HG02870 (cell line): Measurements from ENCODE around the gene SUPV3L1.

Experiments used
- ATAC-seq: cut with Tn5 transposase; IDR thresholded peaks from one replicate; pipeline ENCODE4 v1.9.1; 2021; ENCODE audit warnings: mild to moderate bottlenecking, moderate library complexity; ENCODE audit not compliant: unreplicated experiment

The SUPV3L1 gene

DNA sequence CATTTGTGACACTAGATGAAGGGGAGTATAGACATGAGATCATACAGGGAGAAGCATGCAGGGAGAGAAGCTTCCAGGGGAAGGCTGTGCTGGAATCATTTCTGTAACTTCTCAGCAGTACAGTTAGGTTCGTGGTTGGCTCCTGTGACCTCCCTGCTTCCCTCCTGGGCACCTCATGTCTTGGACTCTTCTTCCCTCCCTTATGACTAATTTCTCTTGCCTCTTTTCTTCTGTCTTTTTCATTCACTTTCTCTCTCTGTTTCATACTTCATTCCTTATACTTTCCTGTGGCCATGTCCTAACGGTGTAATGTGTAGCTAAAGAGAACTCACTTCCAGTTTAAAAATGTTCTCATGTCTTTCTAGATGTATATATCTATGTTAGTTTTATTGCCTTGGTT lies 21.0 kb downstream of the SUPV3L1 start:
- no peak for ATAC-seq

DNA sequence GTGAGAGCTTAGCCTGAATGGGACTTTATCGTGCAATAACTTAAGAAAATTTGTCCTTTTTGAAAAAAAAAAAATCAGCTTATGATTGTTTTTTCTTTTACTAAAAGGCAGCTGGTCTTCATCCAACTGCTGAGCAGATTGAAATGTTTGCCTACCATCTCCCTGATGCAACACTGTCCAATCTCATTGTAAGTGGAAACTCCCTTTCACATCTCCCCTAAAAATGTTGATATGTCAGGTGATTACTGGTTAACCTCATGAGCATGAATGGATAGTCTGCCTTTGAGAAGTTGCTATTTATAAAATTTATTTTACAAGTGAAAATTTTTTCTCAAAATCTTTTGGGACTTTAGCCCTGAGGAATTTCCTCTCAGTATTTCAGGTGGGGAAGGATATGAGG lies 22.3 kb downstream of the SUPV3L1 start:
- ATAC-seq: no peak

DNA sequence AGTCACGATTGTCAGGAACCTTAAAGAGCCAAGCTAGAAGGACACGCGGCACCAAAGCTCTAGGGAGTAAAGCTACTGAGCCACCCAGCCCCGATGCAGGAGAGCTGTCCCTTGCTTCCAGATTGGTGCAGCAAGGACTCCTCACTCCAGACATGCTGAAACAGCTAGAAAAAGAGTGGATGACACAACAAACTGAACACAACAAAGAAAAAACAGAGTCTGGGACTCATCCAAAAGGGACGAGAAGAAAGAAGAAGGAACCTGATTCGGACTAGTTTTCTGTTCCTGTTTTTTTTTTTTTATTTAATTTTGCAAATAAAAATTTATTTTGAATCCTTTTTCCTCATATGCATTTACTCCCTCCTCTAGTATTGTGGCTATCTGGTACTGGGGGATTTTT lies 28.7 kb downstream of the SUPV3L1 start:
- ATAC-seq: no peak

DNA sequence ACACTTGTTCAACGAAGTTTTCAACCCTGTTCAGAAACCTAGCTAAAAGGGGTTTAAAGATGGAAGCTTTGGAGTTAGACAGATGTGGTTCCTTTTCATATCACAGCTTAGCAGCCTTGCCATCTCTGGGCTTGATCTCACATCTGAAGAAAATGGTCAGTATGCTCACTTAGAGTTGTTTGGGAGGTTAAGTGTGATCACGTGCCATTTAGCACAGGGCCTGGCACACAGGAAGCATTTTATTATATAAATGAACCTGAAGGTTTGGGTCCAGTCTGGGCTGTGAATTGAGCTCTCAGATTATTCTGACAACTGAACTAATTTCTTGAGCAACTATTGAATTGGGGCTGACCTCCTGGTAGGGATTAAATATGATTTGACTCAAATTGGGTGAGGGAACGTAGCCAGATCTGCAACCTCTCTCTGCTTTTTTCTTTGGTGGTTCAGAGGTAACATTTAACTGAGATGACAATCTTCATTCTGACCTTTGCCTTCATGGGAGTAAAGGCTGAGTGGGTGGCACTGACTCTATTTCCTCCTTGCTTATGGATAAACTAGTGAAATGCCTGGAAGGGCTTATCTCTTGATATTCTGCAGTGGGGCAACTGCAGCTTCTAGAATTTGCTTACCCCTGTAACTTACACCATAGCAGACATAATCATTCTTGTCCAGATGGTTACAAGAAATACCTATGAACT lies 29.9 kb downstream of the SUPV3L1 start:
- no peak for ATAC-seq

DNA sequence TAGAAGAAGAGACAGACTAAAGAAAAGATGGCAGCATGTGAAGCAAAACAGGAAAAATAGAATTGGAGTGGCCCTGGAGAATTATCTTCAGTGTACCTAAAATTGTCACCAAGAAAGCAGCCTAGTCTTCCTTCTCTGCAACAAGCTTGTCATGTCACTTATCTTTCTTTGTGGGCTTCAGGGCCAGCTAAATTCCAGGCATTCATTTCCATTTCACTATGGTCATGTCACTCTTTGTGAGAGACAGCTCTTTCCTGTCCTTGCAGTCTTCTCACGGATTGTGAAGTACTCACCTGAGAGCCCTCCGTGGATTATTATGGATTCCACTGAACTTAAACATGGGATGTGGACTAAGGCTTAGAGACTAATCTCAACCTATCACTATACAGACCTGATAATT lies 31.1 kb downstream of the SUPV3L1 start:
- no peak for ATAC-seq

DNA sequence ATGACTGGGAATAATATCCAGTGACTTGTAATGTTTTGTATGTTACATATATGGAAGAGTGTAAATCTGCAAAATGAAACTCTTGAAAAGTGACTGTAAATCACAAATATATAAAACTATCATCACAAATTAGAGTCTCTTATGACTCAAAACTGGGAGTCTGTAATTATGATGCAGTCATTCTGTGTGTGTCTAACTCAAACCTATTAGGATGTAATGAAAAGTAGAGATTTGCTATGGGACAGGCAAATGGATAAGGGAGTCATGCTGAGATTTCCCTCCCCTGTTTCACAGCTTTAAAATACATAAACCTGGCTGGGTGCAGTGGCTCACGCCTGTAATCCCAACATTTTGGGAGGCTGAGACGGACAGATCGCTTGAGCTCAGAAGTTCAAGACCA lies 31.5 kb downstream of the SUPV3L1 start:
- ATAC-seq: no peak

DNA sequence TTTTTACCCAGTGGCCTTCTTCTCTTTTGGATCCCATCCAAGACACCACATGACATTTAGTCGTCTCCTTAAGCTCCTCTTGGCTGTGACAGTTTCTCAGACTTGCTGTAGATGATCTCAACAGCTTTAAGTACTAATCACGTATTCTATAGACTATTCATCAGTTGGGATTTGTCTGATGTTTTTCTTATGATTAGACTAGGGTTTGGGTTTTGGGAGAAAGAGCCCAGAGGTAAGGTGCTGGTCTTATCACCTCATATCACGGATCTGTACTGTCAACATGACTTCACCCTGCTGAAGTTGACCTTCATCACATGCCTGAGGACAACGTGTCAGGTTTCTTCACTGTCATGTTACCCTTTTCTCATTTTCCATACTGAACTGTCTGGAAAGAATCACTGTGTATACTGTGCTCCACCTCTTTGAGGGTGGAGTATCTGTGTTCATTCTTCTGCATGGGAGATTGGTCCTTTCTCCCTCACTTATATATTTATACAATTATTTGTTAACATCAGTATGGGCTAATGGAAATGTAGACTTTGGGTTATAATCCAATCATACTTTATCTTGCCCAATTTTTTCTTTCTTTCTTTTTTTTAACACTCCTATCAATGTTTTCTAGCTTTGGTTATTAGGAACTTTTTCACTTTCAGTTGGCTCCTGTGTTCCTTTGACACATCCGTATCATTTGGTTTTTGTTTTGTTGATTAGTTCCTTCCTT lies 33.7 kb downstream of the SUPV3L1 start:
- no peak for ATAC-seq

DNA sequence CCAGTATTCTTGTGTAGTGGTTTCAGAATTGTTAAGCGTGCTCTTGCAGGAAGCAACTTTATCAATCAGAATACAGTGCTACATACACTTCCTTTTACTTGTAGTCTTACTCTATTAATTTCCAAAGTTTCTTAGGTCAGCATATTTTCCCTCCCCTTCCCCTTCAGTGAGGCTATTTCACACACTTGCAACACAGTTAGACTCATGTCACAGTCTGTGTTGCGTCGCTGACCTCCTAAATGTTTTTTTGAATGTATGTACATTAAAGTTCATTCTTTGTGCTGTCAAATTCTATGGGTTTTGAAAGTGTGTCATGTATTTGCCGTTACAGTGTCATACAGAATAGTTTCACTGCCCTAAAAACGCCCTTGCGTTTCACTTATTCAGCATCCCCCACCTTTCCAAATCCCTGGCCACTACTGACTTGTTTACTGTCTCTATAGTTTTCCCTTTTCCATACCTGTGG lies 34.7 kb downstream of the SUPV3L1 start:
- ATAC-seq: no peak

DNA sequence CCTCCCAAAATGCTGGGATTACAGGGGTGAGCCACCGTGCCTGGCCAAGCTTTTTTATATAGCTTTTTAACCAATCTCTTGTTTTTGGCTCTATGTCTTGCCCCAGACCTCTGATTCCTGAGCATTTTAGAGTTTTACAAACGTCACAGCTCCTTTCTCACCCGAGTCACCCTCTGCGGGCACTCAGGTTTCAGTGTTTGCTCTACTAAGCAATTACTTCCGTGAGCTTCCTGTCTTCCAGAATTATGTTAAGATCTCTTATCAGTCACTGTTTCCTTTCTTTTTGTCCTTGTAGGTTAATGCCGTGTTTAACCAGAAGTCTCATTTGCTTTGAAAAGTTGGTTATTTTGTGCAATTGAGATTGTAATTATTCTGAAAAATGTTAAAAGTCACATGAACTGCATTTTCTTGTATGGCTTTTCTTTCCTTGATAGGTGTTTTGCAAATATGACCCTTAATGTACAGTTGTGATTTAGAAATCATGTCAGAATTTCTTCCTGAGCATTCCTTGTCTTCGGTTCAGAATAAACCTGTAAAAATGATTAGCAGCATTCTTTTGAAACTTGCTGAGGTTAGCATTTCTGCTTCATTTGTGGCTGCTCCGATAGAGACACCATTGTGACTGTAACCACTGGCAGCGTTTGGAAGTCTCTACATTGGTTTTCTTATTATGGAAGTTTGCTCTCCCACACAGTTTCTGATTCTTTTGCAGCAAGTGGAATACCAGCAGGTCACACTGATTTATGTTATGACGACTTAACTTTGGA lies 35.6 kb downstream of the SUPV3L1 start:
- no peak for ATAC-seq

DNA sequence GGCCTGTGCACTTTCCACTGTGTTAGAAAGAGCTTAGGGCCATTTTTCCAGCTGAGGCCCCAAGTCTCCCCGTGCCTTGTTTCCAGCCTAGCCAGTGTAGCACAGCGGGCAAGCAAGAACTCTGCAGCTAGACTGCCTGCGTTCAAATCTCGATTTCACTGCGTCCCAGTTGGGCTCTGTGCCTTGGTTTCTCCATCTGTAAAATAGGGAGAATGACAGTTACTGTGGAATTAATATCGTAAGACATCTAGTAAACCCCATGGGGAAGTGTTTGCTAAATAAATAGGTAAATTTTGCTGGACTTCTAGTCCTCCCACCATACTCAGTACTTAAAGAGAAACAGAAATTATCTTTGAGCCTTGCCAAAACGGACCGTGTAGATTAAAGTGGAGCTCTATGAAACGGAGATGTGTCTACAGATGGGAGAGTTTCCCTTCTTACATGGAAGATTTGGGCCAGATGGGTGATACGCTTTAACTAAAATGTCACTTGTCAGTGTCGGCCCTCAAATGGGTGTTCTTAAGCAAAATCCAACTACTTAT lies 36.6 kb downstream of the SUPV3L1 start:
- ATAC-seq: no peak

DNA sequence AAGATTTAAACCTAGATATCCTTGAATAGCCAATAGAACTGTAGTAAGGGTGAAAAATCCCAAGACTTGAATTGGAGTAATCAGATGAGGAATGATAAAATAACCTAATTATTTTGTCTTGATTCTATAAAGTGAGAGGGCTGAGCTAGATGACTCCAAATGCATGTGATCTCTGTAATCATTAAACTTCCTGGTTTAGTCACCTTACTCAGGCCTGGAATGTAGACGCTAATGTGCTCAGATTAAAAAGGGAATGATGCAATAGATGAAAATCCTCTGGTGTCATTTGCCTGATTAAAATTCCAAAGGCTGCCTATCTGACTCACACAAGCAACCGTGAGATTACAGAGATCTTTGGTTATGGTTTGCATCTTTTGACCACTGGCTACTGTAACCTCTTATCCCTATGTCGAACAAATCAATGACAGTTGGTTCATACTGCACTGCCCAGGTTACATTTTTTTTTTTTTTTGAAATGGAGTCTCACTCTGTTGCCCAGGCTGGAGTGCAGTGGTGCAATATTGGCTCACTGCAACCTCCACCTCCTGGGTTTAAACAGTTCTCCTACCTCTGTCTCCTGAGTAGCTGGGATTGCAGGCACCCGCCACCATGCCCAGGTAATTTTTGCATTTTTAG lies 37.2 kb downstream of the SUPV3L1 start:
- ATAC-seq: no peak

DNA sequence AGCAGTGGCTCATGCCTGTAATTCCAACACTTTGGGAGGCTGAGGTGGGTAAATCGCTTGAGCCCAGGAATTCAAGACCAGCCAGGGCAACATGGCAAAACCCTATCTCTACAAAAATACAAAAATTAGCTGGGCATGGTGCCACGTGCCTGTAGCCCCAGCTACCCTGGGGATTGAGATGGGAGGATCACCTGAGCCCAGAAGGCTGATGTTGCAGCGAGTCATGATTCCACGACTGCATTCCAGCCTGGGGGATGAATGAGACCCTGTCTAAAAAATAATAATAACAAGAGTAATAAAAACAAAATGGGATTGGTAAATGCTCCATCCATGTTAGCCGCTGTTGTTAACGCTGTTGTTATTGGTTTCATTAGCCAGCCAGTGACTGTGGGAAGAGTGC lies 38.8 kb downstream of the SUPV3L1 start:
- no peak for ATAC-seq

DNA sequence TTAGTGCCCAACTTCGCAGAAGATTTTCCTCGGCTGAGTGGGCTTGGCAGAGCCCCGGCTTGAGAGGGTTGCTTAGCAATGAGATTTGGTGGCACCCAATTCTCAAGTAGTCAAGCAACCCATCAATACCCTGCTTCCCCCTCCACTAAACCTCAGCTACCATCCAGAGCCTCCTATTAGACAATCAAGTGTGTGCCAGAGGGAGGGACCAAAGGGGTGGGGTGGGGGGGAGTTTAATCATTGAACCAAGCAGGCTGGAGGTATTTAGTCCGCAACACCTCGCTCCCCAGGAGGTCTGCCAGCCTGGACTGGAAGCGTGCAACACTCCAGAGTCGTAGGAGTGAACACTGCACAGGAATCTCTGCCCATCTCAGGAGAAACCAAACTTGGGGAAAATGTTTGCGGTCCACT lies 40.0 kb downstream of the SUPV3L1 start, which contains the start of gene HKDC1:
TSS of gene HKDC1 (plus strand) at position 292 of the 411 bp plus-strand sequence. CDS start at position 396, 104 bp downstream.
- no peak for ATAC-seq

DNA sequence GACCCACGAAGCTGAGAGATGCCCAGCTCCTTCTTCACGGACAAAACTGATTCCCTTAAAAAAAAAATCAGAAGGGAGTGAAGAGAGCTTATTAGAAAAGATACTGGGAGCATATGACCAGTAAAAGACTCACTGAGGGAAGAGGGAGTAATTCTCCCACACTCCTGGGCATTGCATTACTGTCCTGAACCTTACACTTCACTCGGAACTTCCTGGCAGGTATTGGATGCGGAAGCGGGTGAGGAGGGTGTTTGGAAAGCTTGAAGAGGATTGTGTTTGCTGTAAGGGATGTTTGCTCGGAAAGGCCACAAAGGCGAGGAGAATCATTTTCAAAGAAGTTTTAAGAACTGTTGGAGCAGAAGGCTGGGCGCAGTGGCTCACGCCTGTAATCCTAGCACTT lies 40.5 kb downstream of the SUPV3L1 start:
- no peak for ATAC-seq

DNA sequence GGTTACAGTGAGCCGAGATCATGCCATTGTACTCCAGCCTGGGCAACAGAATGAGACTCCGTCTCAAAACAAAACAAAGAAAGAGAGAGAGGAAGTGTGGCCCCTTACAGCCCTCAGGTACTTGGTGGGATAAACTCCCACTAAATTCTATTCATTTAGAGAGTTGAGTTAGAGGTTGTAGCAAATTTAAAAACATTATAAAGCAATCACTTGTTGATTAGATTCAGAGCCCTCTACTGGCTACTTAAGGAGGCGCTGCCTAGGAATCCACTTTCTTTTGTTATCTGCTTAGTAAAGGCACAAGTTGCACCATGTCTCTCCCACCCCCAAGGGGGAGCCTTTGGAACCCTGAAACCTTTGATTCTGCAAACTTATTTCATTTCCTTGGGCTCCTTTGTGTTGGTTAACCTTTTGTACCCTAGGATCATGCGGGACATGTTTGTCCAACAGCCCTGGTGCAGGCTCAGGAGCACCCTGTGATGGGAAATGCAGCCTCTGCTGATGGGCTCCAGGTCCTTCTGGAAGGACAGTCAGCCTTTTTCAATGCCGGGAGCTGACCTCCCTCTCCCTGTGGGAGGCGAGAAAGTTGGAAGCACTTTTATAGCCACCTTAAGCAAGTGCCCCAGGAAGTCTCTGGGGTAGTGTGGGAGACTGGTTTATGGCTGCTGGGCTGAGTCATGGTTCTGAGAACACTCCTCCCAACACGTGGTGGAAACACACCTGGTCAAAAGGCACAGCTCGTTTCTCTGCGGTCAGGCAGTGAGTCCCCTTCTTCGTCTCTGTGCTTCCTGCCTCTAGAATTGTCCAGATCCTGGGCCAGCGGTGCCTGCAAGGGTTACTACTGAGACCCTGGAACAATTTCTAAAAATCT lies 42.4 kb downstream of the SUPV3L1 start:
- peak; percentile 96 for ATAC-seq

DNA sequence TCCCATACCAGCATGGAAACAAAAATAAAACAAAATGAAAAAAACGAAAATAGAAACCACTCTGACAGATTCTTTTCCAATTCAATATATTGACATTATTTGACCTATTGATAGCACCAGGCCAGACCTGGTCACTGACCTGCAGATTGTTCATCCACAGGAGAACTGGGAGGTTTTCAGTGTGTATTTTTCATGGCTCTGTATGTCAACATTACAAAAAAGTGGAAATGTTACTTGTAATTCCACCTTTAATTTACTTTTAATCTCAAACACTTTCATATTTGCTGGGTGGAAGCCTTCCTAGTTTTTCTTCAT lies 43.0 kb downstream of the SUPV3L1 start:
- ATAC-seq: no peak

DNA sequence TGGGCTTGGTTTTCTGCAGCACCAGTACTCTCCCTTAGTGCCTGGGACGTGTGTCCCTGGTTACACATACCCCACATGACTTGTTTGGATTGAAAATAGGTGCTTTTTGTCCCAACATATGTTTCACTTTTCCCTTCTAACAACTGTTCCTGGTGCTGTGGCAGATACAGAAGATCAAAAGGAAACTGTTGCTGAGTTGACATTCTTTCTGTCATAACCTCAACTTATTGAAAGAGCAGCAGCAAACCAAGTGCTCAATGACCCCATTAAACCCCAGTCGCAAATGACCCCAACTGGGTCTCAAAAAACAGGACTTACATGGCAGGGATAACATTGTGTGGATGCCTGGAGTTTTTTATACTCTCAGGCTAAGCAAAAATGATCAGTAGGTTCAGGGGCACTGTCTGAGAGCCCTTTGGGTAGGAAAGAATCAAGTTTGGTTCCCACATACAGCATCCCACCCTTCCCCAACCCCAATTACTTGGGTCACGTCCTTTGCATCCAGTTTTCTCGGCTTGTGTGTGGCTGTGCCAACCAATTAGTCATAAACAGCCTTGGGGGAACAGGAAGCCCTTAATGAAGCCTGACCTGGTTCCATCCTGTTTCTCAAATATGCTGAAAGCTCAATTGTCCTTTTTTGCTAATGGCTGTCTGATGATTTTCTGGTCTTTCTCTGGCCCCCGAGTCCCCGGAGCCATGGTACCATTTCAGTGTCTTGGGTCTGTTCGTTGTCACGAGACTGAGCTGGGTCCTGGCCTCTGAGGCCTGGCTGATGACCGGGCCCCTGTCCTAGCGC lies 45.0 kb downstream of the SUPV3L1 start:
- no peak for ATAC-seq

DNA sequence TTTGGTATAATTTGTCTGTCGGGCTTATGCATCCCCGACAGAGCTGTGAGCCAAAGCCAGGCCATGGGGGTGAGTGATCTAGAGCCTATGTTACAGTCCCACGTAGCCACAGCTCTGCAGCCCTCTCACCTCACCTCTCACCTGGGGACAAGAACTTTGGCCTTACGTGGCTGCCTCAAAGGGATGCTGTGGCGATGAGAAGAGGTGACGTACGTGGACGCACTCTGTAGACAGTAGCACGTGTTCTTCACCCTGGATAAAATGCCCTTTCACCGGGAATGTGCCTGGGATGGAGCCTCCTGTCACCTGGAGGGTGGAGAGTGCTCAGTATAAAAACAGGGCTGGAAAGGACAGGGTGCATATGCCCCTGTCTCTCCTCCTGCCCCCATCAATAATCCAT lies 45.6 kb downstream of the SUPV3L1 start:
- no peak for ATAC-seq

DNA sequence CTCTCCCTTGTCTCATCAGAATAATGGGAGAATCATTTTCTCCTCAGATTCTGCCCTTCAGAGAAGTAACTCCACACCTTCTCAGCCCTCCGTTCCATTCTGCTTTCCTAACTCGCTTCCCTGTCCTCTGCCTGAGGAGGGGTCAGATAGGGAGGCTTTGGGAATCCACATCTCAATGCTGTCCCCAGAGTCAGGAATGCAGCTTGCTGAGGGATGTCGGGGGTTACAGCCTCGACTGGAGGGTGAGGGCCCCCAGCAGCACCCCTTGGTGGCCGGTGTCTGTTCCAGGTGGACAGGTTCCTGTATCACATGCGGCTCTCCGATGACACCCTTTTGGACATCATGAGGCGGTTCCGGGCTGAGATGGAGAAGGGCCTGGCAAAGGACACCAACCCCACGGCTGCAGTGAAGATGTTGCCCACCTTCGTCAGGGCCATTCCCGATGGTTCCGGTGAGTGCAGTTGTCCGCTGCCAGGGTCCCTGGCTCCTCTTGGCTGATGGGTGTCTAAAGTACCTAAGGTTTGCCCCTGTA lies 47.0 kb downstream of the SUPV3L1 start:
- no peak for ATAC-seq
